GM19043 (cell line): ENCODE data around the gene TMPRSS9.

Source experiments
- ATAC-seq: cut with Tn5 transposase; IDR thresholded peaks from one replicate; pipeline ENCODE4 v1.9.1; 2021; ENCODE audit warnings: low read depth; ENCODE audit not compliant: unreplicated experiment

Gene TMPRSS9

GRCh38 chr19:2359992-2360685 lies at the start of gene TMPRSS9:
Gene TMPRSS9, plus strand, starts transcription at chr19:2360265. Its CDS starts 29,521 bp downstream, at chr19:2389786.
- no peak for ATAC-seq

DNA sequence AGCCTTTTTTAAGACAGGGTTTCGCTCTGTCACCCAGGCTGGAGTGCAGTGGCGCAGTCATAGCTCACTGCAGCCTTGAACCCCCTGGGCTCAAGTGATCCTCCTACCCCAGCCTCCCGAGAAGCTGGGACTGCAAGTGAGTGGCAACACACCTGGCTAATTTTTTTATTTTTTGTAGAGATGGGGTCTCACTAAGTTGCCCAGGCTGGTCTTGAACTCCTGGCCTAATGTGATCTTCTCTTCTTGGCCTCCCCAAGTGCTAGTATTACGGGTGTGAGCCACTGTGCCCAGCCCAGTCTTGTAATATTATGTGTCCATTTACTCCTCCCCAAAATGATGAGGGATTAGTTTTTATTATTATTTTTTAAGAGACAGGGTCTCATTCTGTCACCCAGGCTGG lies 49.0 kb upstream of the TMPRSS9 start:
- no peak for ATAC-seq

- ATAC-seq = no peak
These were observed 47.1 kb upstream of the TMPRSS9 start for GRCh38 chr19:2312820-2313501.

DNA sequence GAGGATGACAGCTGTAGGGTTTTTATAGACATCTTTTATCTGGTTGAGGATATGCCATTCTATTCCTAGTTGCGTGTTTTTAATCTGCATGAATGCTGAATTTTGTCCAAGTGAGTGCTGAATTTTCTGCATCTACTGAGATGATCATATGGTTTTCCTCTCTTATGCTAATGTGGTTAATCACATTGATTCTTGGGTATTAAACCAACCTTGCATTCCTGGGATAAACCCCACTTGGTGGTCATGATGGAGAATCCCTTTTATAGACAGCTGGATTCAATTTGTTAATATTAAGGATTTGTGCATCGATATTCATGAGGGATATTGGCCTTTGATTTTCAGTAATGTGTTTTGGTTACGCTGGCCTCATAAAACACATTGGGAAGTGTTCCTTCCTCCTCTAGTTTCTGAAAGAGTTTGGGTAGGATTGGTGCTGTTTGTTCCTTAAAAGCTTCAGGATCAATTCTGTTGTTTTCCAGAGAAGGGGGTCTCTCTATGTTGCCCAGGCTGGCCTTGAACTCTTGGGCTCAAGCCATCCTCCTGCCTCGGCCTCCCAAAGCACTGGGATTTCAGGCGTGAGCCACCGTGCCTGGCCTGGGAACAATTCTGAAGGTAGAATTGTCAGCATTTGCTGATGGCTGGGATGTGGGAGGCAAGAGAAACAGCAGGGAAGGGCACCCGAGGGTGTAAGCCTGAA lies 44.8 kb upstream of the TMPRSS9 start:
- no peak for ATAC-seq

GRCh38 chr19:2315818-2316353 lies 44.2 kb upstream of the TMPRSS9 start:
- no peak for ATAC-seq

DNA sequence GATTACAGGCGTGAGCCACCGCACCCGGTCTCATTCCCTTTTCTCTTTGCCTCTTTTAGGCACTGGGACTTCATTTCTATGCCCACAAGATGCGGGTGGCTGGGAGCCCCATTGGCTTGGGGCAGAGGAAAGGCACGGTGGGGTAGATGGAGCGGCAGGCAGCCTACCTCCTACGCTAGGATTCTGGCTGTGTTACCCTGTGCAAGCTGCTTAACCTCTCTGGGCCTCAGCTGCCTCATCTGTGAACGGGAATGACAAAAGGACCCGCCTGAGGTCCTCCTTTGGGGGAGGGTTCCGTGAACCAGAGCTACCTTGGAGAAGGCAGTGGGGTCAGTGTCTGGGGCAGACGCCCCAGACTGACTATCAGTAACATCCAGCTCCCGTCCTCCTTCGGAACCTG lies 42.8 kb upstream of the TMPRSS9 start:
- ATAC-seq = no peak

DNA sequence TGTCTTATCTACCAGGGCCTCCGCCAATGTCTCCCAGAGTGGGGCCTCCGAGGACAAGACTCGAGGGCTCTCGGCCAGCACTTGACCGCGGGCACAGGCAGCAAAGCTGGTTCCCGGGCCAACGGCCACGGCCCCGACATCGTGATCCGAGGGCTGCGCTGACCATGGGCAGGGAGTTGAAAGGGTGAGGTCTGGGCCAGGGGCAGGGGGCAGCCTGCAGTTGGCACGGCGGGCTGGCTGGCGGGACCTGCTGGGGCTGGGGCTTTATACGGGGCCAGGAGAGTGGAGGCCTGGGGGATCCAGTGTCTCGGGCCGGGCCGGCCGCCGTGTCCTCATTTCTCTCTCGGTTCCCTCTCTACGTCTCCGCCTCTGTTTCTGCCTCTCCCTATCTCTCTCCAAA lies 42.3 kb upstream of the TMPRSS9 start:
- no peak for ATAC-seq

DNA sequence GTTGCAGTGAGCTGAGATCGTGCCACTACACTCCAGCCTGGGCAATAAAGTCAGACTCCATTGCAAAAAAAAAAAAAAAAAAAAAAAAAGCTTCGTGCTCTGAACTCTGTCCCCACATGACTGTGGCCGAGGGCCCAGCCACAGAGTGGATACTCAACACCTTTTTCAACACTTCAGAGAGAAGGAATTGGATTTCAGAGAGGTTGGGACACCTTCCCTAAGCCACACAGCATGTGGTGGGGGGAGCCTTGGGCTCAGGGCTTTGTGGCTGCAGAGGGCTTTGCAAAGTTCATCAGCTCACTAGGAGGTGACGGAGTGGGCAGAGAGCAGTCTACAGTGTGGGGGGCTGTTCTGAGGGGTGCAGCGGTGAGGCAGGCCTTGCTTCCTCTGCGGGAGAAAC lies 41.1 kb upstream of the TMPRSS9 start:
- ATAC-seq = no peak

DNA sequence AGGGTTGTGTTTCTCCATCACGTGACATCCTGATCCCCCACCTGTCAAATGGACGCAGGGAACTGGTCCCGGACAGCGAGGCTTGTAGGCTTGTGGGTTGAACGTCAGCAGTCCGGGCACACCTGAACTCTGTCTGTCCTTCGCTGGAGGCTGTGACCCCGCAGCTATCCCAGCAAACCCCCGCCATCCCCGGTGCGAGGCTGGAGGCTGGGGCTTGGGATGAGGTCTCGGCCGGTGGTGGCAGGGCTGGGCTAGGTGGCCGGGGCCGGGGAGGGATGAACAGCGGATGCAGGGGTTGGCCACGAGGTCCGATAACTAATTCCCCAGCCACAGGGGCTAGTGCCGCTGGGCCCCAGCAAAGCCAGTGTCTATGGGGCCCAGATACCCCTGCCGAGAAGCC lies 40.5 kb upstream of the TMPRSS9 start:
- ATAC-seq = no peak

DNA sequence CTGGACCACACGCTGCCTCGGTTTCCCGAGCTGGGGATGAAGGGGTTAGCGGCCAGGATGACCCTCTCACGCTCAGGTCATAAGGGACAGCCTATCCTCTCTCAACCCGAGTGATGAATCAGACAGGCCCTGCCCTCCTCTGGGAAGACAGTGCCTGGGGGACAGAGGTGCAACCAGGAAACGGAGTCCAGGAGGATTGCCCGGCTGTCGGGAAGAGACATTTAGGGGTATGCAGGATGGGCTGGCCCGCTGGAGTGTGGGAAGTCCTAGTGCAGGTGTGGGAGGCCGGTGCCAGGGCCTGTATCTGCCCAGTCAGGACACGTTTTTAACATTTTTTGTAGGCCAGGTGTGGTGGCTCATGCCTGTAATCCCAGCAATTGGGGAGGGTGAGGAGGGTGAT lies 40.0 kb upstream of the TMPRSS9 start:
- no peak for ATAC-seq

- ATAC-seq = no peak
These were observed 39.1 kb upstream of the TMPRSS9 start for GRCh38 chr19:2320939-2321338.

DNA sequence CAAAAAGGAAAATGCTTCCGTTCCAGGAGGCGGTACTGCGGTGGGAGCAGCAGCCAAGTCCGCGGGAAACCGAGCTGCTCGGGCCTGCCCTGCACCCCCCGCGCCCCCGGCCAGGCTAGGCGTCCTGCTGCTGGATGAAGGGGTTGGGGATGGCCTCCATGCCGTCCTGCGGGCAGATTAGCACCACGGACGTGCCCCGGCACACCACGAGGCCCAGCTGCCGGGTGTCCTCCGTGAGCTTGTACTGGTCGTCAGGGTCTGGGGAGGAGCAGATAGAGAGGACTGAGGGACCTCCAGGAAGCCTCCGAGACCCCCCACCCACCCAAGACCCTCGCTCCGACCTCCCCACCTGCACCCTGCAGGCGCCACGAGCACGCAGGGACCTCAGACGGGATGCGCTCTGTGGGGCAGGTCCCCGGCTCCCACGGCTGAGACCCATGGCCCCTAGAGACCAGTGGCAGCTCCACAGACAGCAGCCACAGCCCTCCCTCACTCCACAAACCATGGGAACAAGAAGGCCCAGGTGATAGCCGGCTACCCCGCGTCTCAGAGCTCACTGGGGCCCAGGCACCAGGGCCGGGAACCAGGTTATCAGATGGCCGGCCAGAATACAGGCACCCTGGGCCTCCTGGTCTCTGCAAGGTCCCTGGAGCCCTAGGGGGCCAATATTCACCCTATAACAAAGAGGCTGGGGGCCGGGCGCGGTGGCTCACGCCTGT lies 38.3 kb upstream of the TMPRSS9 start:
- ATAC-seq = no peak

- ATAC-seq = no peak
These were observed 36.4 kb upstream of the TMPRSS9 start for GRCh38 chr19:2323707-2324106.

- ATAC-seq = no peak
These were observed 35.7 kb upstream of the TMPRSS9 start for GRCh38 chr19:2324220-2324948.

GRCh38 chr19:2325281-2326046 lies 34.6 kb upstream of the TMPRSS9 start:
- no peak for ATAC-seq

GRCh38 chr19:2326699-2327360 lies 33.2 kb upstream of the TMPRSS9 start:
- no peak for ATAC-seq

DNA sequence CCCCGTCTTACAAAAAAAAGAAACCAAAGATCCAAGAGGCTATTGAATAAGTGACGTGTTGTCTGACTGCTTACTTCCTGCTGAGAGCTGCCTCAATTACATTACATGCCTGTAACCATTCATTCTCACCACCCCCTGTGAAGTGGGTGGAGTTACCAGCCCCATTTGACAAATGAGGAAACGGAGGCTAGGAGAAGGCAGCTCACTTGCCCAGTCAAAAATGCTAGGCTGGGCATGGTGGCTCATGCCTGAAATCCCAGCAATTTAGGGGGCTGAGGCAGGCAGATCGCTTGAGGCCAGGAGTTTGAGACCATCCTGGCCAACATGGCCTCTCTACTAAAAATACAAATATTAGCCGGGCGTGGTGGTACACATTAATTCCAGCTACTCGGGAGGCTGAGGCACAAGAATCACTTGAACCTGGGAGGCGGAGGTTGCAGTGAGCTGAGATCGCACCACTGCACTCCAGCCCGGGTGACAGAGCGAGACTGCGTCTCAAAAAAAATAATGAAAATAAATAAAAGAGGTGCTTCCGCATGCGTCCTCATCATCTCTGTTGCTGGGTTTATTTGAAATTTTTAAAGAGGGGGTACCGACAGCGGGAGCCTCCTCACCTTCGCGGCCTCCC lies 32.2 kb upstream of the TMPRSS9 start:
- no peak for ATAC-seq

DNA sequence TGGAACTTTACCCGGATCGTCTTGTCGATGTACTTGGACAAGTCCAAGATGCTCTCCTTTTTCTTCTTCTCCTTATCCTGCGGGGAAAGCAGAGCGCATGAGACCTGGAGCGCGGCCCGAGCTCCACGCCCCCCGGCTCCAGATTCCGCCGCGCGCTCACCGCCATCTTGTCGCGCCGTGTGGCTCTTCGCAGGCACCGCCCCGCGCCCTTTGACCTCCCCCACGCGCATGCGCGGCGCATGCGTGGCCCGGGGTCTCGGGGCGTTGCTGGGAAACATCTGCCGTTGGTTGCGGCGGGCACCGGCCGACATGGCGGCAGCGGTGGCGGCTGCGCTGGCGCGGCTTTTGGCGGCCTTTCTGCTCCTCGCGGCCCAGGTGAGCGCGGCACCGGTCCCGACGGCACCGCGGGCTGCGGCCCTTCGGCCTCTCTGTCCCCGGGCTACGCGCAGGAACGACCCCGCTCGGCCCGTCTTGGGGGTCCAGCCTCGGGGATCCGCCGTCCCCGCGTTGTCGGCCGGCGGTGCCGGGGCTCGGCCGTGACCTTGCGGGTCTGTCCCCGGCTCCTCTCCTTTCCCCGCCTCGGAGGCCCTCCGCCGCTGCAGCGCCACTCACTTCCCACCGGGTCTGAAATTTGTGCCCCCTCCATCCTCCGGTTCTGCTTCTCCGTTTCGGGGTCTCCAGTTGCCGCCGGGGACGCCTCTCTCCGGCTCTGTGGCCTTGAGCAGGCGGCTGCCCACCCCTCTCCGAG lies 31.5 kb upstream of the TMPRSS9 start, which contains the start of the genes LSM7 and SPPL2B:
TSS of gene LSM7 (minus strand) at position 186 of the 748 bp plus-strand sequence. CDS start at position 166, 20 bp downstream.
TSS of gene SPPL2B (plus strand) at position 284 of the 748 bp plus-strand sequence. CDS start at position 310, 26 bp downstream.
- ATAC-seq = no peak
